ENCODE data around the gene CLASP1.

The CLASP1 gene

DNA sequence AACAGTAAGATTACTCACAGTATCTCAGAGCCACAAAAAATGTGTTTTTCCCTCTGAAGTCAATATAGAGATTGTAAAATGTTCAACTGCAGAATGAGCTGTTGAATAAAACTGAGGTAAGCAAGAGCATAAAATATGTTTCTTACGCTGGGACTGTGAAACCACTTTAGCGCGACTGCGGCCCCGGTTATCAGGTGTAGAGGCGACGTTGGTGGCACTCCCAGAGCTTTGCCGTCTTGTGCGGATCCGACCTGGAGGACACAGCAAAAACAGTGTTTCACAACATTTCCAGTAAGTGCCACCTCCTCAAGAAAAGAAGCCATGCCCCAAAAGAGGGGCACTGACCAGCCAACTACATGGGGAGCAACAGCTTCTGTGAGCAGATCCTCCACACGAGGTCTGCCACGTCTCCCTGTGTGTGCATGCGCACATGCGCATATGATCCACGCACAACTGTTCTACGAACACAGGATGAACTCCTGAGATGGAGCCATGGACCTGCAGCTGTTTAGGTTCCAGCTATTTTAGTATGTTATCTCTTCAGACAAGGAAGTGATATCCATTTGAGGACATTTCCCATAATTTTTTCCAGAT is 219.2 kb downstream of the CLASP1 start:
- Mint-ChIP-seq H3K27me3 (ENCODE audit: low read depth) (no peaks in the 10 kb centered on the region), H3K27ac (peak overlapping the region; percentile 71 to 78 (median 76)), H3K4me3 (no peak overlapping the region), H3K4me1 (peaks cover 22% of the 10 kb centered on the region), H3K9me3 (no peaks in the 10 kb centered on the region), H3K36me3 (ENCODE audit: low read depth) (peaks cover 52% of the 10 kb centered on the region)
- TF ChIP-seq, protein P1, sequence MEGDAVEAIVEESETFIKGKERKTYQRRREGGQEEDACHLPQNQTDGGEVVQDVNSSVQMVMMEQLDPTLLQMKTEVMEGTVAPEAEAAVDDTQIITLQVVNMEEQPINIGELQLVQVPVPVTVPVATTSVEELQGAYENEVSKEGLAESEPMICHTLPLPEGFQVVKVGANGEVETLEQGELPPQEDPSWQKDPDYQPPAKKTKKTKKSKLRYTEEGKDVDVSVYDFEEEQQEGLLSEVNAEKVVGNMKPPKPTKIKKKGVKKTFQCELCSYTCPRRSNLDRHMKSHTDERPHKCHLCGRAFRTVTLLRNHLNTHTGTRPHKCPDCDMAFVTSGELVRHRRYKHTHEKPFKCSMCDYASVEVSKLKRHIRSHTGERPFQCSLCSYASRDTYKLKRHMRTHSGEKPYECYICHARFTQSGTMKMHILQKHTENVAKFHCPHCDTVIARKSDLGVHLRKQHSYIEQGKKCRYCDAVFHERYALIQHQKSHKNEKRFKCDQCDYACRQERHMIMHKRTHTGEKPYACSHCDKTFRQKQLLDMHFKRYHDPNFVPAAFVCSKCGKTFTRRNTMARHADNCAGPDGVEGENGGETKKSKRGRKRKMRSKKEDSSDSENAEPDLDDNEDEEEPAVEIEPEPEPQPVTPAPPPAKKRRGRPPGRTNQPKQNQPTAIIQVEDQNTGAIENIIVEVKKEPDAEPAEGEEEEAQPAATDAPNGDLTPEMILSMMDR (IDR thresholded peaks at IDR 0.05; ENCODE audit: unreplicated experiment in 3 of 3) = no peak

DNA sequence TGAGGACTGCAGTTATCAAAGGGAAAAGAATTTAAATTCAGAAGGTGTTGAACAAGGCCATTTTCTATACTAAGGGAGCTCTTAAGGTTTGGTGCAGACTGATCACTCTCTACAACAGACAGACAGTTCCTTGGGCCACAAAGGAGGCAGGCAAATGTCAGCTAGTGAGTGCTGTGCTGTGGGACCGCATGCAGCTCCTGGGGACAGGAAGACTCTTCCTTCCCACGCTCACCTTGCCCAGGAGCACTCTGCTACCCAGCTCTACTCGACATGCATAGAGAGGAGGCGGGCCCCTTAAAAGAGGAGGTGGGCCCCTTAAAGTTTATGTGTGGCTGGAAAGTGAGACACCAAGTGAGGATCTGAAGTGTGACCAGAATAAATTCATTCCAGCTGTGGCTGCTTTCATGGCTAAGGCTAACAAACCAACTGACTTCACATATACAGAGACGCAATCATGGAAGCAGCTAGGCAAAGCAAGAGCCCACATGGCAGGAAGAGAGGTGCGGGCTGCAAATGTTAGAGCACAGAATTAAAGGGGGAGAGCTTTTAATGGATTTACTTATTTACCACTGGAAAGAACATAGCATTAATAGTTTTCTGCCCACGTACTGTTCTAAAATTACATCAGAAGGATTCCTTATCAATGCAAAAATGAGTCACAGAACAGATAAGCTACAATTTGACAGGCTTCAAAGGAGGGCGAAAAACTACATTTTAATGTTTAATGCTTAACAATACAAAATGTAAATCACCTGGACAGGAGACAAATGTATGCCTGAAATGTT is 220.0 kb downstream of the CLASP1 start:
- no peaks in the 10 kb centered on the region for H3K27me3 Mint-ChIP-seq (ENCODE audit: low read depth)
- peaks cover 22% of the 10 kb centered on the region for H3K4me1 Mint-ChIP-seq
- H3K4me3 Mint-ChIP-seq = peak overlapping the region in 2 of 3 experiments; percentile 2 to 10
- TF ChIP-seq, protein P1 (IDR thresholded peaks at IDR 0.05; ENCODE audit: unreplicated experiment in 3 of 3) = no peak
- H3K27ac Mint-ChIP-seq = peak overlapping the region; percentile 71 to 78 (median 76)
- H3K36me3 Mint-ChIP-seq (ENCODE audit: low read depth) = peaks cover 59% of the 10 kb centered on the region
- no peaks in the 10 kb centered on the region for H3K9me3 Mint-ChIP-seq

- peaks cover 22% of the 10 kb centered on the region for H3K4me1 Mint-ChIP-seq
- no peak overlapping the region for H3K4me3 Mint-ChIP-seq
- TF ChIP-seq, protein P1 (IDR thresholded peaks at IDR 0.05; ENCODE audit: unreplicated experiment in 3 of 3) = no peak
- no peaks in the 10 kb centered on the region for H3K27me3 Mint-ChIP-seq (ENCODE audit: low read depth)
- H3K27ac Mint-ChIP-seq = no peak overlapping the region
- peaks cover 66% of the 10 kb centered on the region for H3K36me3 Mint-ChIP-seq (ENCODE audit: low read depth)
- no peaks in the 10 kb centered on the region for H3K9me3 Mint-ChIP-seq
Observed at GRCh38 chr2:121427187-121427689, 222.0 kb downstream of the CLASP1 start.

- peak overlapping the region in 1 of 3 experiments; percentile 6 for H3K27ac Mint-ChIP-seq
- H3K9me3 Mint-ChIP-seq = no peaks in the 10 kb centered on the region
- TF ChIP-seq, protein P1 (IDR thresholded peaks at IDR 0.05; ENCODE audit: unreplicated experiment in 3 of 3) = no peak
- no peaks in the 10 kb centered on the region for H3K4me1 Mint-ChIP-seq
- peaks cover 58% of the 10 kb centered on the region for H3K36me3 Mint-ChIP-seq (ENCODE audit: low read depth)
- H3K27me3 Mint-ChIP-seq (ENCODE audit: low read depth) = no peaks in the 10 kb centered on the region
- H3K4me3 Mint-ChIP-seq = no peak overlapping the region
Observed at GRCh38 chr2:121420486-121420885, 228.8 kb downstream of the CLASP1 start.

DNA sequence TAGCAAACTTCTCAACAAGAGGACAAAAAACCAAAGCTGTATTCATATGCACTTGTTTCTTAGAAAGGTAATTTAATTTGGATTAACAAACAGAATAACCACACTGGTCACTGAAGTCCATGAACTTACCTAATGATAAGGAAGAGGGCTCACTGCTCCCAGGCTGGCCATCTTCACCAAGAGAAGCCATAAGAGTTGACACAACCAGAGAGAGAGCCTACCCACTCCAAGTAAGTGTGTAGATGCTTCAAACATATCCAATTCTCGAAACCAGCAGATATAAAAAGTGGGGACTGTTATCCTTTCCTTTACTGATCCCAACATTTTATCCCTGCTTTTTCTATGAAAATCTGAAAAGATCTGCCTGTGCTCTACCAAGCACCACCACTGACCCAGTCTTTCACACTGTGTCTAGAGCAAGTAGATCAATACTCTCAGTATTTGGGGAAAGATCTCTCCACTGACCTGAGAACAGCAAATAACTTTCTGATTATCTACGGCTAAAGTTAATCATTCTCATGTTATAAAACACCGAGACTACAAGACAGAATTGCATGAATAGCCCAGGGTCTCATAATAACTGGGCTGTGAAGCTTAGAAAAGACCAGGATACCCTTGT is 230.1 kb downstream of the CLASP1 start:
- Mint-ChIP-seq H3K9me3 (no peaks in the 10 kb centered on the region), H3K27ac (peak overlapping the region in 1 of 3 experiments; percentile 8), H3K27me3 (ENCODE audit: low read depth) (no peaks in the 10 kb centered on the region), H3K36me3 (ENCODE audit: low read depth) (peaks cover 56% of the 10 kb centered on the region), H3K4me3 (no peak overlapping the region), H3K4me1 (no peaks in the 10 kb centered on the region)
- TF ChIP-seq, protein P1 (IDR thresholded peaks at IDR 0.05; ENCODE audit: unreplicated experiment in 3 of 3) = no peak
